Dermis blood vessel endothelial cell (primary cell): ENCODE results near the gene VAMP4. TPM values are rescaled to one million over a fixed set of nuclear protein-coding genes. Genes with fewer than 3 reads are reported as not detected.
"Not testable (repeated sequence)": the region's sequence is repeated elsewhere in the genome, so short reads cannot be mapped to it uniquely, and the experiment has no call there.

ENCODE experiments used
- DNase-seq: peaks from one replicate; pipeline ENCODE4 v3.0.0; 2010
- total RNA-seq: library from RNA; depleted of rRNA; stranded (reverse); fragments of >200 nt; gene quantifications from 2 replicates; pipeline ENCODE4 v1.2.3, GENCODE V29; 2014

VAMP4 gene
- total RNA-seq, 1 donor from 2014 or later, result 6.0 TPM

DNA sequence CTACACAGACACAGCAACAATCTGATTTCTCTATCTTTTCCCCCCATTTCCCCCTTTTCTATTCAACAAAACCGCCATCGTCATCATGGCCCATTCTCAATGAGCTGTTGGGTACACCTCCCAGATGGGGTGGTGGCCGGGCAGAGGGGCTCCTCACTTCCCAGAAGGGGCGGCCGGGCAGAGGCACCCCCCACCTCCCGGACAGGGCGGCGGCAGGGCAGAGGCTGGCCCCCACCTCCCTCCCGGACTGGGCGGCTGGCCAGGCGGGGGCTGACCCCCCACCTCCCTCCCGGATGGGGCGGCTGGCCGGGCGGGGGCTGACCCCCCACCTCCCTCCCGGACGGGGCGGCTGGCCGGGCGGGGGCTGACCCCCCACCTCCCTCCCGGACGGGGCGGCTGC, 48.3 kb downstream of the VAMP4 start:
- not testable (repeated sequence) for DNase-seq

GRCh38 chr1:171683870-171684269, 58.0 kb downstream of the VAMP4 start:
- DNase-seq, result no peak

GRCh38 chr1:171680339-171680738, 61.5 kb downstream of the VAMP4 start:
- no peak for DNase-seq

DNA sequence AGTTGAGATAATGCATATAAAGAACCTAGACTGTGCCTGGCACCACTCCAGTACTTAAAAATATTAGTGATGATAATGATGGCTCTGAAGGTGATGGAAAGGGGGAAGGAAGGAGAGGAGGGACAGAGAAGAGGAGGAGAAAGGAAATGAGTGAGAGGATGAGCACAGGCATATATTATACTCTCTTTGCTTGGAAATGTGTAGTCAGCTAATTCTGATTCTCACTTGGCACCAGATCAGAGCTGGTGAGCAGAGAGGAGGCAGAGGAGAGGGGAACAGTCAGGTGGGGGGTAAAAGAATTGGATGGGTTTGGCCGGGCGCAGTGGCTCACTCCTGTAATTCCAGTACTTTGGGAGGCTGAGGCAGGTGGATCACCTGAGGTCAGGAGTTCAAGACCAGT, 65.0 kb downstream of the VAMP4 start:
- DNase-seq, result no peak

DNA sequence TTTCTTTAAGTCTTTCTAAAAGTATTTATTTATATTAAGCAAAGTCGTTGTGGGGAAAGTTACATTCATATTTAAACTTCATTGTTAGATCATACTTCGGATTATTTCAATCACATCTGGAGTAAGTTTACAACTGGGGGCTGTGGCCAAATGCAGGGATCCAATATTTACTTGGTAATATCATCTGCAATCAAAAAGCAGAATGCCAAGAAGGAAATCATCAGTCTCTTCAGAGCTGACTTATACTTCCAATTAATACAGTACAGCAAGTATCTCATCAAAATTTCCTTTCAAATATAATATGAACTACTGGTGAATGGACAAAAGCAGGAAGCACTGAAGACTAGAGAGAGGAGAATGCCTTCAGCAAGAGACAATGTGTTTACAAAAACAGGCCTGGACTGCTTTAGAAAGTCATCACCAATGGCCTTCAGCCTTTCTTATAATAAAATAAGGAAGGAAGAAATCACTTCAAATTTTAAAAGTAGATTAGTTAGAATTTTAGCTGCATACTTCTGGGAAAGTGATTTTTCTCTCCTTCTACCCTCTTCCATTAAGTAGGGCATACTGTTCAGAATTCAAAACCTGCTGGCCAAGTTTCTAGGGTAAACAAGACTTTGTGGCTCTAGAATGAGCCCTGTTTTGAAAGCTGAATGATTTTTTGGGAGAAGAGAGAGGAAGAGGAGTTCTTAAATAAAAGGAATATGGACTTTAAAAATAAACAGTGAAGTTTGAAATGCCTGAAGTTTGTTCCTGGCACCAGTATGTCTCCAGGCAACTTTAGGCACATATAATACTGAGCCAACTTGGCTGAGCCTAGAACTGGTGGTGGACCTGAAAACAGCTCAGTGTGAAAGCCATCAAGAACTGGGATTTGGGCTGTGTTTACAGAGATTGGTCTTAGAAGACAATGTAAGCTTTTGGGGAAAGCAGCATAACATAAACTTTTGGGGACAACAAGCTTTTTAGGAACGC, 67.1 kb downstream of the VAMP4 start:
- DNase-seq, result no peak

GRCh38 chr1:171670739-171671138, 71.1 kb downstream of the VAMP4 start:
- DNase-seq, result no peak

DNA sequence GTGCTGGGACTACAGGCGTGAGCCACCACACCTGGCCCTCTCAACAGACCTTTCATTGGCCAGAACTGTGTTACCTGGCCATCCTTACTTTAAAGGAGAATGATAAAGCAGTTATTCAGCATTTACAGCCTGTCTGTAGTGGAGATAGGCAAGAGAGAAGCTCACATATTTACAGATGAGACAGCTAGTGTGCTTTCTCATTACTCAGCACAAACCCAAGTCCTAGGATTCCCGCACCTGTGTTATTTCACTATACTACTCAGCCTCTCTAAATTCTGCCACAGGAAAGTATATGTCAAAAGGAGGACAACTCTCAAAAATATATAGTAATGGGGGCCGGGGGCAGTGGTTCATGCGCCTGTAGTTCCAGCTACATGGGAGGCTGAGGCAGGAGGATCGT, 73.5 kb downstream of the VAMP4 start:
- DNase-seq, result no peak

- no peak for DNase-seq
Observed at GRCh38 chr1:171666114-171666769, 75.6 kb downstream of the VAMP4 start.

DNA sequence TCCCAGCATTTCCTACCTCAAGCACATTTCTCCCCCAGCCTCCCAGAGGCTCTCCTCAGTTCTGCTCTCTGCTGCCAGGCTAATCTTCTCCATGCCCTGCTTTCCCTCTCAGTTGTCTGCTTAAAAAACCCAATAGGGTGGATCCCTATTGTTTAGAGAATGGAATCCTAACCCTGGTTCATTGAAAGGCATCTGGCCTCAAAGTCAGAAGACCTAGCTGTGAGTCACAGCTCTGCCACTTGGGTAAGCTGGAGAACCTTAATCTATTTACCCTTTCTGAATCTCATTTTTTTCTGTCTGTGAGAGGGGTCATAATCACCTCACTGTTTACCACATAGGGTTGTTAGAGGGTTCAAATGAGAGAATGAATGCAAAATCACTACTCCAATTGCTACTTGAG, 76.9 kb downstream of the VAMP4 start:
- DNase-seq, result no peak

DNA sequence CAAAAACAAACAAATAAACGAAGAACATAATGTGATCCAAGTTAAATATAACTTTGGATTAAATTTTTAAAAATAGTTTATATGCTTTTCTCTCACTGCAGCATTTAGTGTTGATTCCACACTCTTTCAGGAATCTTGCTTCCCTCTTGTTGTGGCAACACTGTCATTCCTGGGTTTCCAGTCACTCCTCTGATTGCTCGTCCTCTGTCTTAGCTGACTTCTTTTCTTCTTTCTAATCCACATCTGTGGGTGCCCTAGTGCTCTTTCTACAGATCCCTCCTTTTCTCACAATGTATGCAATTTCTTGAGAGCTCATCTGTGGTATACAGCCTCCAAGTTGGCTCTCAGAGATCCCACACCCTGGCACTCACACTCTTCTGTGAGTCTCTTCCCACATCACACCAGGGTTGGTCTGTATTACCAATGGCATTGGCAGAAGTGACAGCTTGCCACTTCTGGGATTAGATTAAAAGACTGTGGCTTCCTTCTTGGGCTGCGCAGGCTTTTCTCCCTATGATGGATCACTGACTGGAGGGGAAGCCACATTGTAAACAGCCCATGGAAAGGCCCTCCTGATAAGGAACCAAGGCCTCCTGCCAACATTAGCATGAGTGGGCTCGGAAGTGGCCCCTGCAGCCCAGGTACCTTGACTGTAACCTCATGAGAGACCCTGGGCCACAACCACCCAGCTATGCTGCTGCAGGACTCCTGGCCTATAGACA, 77.8 kb downstream of the VAMP4 start:
- DNase-seq, result no peak

DNA sequence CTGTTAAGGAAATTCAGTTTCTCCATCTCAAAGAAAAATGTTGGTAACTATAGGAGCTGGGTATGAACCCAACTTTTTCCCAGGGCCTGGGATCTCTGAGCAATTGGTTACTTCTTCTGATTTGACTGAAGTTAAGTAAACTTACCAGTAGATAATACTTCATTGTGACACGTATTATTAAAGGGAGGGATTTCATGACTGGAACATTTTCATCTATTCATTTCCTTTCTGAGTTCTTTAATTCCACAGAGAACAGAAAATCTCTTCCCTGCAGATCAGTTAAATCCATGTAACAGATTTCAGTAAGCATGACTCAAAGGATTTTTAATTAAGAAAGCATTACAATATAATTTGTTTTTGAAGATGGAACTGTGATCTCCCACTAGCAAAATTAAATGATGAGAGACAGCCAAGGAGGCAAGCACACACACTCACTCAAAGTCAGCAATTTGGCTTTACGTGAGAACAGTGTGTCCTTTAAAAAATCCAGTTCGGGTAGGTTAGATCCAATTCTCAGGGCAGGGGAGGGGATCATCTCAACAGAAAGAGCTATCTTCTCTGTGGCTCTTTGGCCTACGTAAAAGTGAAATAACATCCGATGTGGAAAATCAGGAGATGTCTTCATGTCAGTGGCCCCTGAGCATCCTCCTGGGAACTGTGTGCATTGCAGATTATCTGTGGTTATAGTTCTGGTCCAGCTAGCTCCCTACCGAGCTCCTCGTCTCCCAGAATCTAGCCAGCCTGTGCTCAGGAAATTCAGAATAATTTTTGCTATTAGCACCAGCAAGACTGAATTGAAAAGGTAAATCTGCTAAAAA, 78.6 kb downstream of the VAMP4 start:
- no peak for DNase-seq

GRCh38 chr1:171661076-171661650, 80.7 kb downstream of the VAMP4 start:
- DNase-seq, result no peak

DNA sequence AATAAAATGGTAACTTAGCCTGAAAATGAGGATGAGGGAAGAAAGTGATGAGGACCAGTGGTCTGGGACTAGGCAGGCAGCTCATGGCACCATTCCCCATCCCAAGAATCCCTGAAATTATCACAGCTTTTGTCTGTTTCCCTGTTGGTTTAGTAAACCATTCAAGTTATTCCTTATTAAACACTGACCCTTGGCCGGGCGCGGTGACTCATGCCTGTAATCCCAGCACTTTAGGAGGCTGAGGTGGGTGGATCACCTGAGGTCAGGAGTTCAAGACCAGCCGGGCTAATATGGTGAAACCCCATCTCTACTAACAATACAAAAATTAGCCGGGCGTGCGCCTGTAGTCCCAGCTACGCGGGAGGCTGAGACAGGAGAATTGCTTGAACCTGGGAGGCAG, 85.7 kb downstream of the VAMP4 start:
- not testable (repeated sequence) for DNase-seq

DNA sequence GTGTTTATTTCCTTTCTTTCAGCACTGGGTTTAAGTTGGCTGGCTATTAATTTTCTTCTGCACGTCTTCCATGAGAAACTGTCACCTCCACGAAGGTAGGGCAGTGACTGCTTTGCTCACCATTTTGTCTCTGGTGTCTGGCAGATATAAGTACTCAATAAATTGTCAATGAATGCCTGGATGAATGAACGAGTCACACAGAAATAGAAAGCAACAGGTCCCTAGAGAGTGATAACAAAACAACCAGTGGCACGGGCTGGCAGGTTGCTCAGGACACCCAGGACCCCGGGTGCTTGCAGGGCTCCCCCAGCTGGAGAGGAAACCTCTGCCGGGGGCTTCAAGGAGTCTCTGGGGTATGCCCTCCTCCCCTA, 86.1 kb downstream of the VAMP4 start:
- no peak for DNase-seq

- peak; percentile 88 for DNase-seq
Observed at GRCh38 chr1:171654942-171655745, 86.7 kb downstream of the VAMP4 start.

DNA sequence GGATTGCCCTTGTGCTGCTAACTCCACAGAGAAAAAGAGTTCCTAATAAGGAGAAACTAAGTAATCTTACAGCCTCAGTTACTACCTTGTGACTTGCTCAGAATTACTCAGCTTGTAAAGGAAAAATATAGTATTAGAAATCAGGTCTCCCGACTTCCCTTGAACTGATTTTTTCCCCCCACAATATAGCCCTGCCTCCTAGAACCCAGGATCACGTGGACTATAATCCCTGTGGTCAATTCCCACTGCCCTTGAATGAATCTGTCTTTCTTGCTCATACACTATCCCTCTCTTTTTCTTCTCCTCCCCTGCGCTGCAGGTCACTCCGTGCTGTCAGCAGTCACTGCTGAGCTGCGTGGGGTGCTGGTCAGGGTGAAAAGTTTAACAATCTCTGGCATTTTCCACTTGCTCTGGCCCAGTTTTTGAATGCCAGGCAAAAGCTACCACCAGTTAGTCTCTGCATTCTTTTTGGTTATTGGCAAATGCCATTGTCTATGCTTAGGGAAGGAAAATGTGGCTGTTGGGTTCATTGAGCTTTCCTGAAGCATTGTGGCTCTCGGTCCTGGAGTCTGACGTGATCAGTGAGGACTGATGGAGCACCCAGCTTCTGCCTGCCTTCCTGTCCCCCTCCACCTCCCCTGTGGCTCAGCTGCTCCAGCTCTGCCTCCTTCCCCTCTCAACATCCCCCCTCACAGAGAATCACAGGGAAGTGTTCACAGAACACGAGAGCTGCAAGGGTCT, 87.5 kb downstream of the VAMP4 start:
- peak; percentile 27 for DNase-seq

DNA sequence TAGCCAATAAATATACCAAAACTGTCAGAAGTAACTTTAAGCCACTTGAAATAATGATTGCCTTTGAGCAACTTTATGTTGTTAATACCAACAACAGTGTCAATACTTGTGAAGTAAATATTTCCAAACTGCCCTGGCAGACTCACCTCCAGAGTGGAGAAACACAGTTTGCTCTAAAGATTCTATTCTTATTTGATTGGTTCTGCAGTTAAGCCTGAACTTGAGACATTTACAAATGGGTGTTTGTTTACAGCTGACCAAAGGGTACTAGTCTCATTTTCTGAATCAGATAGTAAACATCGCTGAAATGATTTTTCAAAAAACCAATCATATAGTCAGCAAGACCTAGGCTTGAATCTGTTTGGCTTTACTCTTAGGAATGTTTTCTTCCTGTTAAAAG, 88.1 kb downstream of the VAMP4 start:
- DNase-seq, result no peak

DNA sequence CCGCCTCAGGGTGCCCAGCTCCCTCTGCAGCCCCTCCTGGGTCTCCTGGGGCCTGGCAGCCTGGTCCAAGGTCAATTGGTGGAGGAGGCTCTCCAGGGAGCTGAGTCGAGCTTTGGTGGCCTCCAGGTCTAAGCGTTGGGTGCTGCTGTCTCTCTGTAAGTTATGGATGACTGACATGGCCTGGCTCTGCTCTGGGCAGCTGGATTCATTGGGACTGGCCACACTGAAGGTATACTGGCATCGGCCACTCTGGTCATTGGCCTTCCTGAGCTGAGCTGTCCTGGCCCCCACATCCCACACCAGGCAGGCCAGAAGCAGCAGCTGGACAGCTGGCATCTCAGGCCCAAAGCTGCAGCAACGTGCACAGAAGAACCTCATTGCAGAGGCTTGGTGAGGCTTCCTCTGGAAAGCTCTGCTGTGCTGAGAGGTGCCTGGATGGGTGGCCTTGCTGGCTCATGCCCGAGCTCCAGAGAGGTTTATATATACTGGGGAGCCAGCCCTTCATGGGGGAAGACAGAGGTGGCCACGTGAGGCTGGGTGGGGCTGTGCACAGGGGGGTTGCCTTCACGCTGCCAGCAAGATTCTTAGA, 89.5 kb downstream of the VAMP4 start, which contains the start of gene MYOC:
TSS of gene MYOC (minus strand) at position 455 of the 589 bp plus-strand sequence. CDS start at position 378, 77 bp downstream.
- no peak for DNase-seq
